HepG2 (cell line): Measurements from ENCODE around the gene CACNA2D3.

Experiments
- ATF7 ChIP-seq, 2 experiments: fragments of 450-650 bp in 1 of 2; sonication (generic) in 1 of 2; formaldehyde crosslinking in 1 of 2; IDR thresholded peaks; 2 replicates each; pipeline versions ENCODE4 v1.4.0 to v1.6.1; 2016 to 2020; ENCODE audit warnings: antibody characterized with exemption in 1 of 2, mild to moderate bottlenecking in 1 of 2, missing genetic modification reagents in 1 of 2
- CREB1 ChIP-seq, 2 experiments: fragments of 450-650 bp in 1 of 2; IDR thresholded peaks; 2 replicates each; pipeline ENCODE4 v1.6.1; 2016 to 2017; ENCODE audit warnings: control low read depth in 1 of 2, mild to moderate bottlenecking in 1 of 2, missing compliant biosample characterization in 1 of 2, missing genetic modification characterization in 1 of 2
- JUN ChIP-seq: sonication (generic); formaldehyde crosslinking; IDR thresholded peaks from 2 replicates; pipeline ENCODE4 v1.4.0; 2020; ENCODE audit warnings: mild to moderate bottlenecking, missing genetic modification reagents
- MAFF ChIP-seq: IDR thresholded peaks from 2 replicates; pipeline ENCODE4 v1.6.1; 2011; ENCODE audit warnings: low read depth, low read length, improper control_type of control experiment
- RBM39 ChIP-seq: fragments of 200-400 bp; formaldehyde crosslinking; IDR thresholded peaks from one replicate; pipeline ENCODE4 v1.6.1; 2018; ENCODE audit warnings: antibody characterized with exemption, mild to moderate bottlenecking, low read depth, low read length; ENCODE audit not compliant: poor library complexity, severe bottlenecking
- SKI ChIP-seq: fragments of 450-650 bp; IDR thresholded peaks from one replicate; pipeline ENCODE4 v1.6.1; 2018; ENCODE audit warnings: mild to moderate bottlenecking; ENCODE audit not compliant: partially characterized antibody
- ZNF138 ChIP-seq: sonication (generic); formaldehyde crosslinking; IDR thresholded peaks from 2 replicates; pipeline ENCODE4 v1.5.0; 2020; ENCODE audit warnings: mild to moderate bottlenecking, low read depth, missing genetic modification reagents
- ZNF512B ChIP-seq: sonication (generic); formaldehyde crosslinking; IDR thresholded peaks from 2 replicates; pipeline ENCODE4 v1.5.1; 2020; ENCODE audit warnings: missing genetic modification reagents, mild to moderate bottlenecking, borderline replicate concordance
- ZNF674 ChIP-seq: sonication (generic); formaldehyde crosslinking; IDR thresholded peaks from 2 replicates; pipeline ENCODE4 v1.5.0; 2020; ENCODE audit warnings: low read depth, mild to moderate bottlenecking, missing genetic modification reagents
- ZNF841 ChIP-seq: sonication (generic); formaldehyde crosslinking; IDR thresholded peaks from 2 replicates; pipeline ENCODE4 v1.8.1; 2023; ENCODE audit warnings: missing genetic modification reagents, borderline replicate concordance

GRCh38 chr3:54305409-54306099, 183.2 kb downstream of the CACNA2D3 start:
- TF ChIP-seq ZNF674 (CRISPR knock-in tag): no peak
- TF ChIP-seq MAFF: no peak
- no peak for TF ChIP-seq ATF7 (IDR thresholded peaks at IDR 0.05)
- no peak for TF ChIP-seq ATF7 (CRISPR knock-in tag; IDR thresholded peaks at IDR 0.05)
- no peak for TF ChIP-seq ZNF512B (CRISPR knock-in tag)
- TF ChIP-seq JUN (CRISPR knock-in tag): no peak
- no peak for TF ChIP-seq SKI
- no peak for TF ChIP-seq RBM39
- TF ChIP-seq ZNF138 (CRISPR knock-in tag): no peak
- TF ChIP-seq CREB1 (IDR thresholded peaks at IDR 0.05): peak; percentile 53
- TF ChIP-seq CREB1 (CRISPR knock-in tag; IDR thresholded peaks at IDR 0.05): no peak
- TF ChIP-seq ZNF841 (CRISPR knock-in tag): no peak
